Activated naive CD8-positive, alpha-beta T cell treated with anti-CD3 and anti-CD28 coated beads for 36 hours (primary cell): ENCODE measurements around the gene ZFP64. TPM values are rescaled to one million over a fixed set of nuclear protein-coding genes. Genes with fewer than 3 reads are reported as not detected.
A peak's percentile ranks its signal among the peaks of the same experiment; 100 is the strongest.

Experiments
- DNase-seq: peaks from one replicate; pipeline ENCODE4 v3.0.0; 2021
- H3K27ac Mint-ChIP-seq: one replicate; pipeline ENCODE4 v1.8.0; 2022; ENCODE audit warnings: mild to moderate bottlenecking, moderate library complexity, mixed read lengths
- H3K27me3 Mint-ChIP-seq: one replicate; pipeline ENCODE4 v1.8.0; 2022; ENCODE audit warnings: mild to moderate bottlenecking, mixed read lengths
- H3K36me3 Mint-ChIP-seq: one replicate; pipeline ENCODE4 v1.8.0; 2021; ENCODE audit warnings: mild to moderate bottlenecking, mixed read lengths
- H3K4me1 Mint-ChIP-seq: one replicate; pipeline ENCODE4 v1.8.0; 2021; ENCODE audit warnings: mixed read lengths
- H3K4me3 Mint-ChIP-seq: one replicate; pipeline ENCODE4 v1.8.0; 2022; ENCODE audit warnings: mild to moderate bottlenecking, moderate library complexity, mixed read lengths
- H3K9me3 Mint-ChIP-seq: one replicate; pipeline ENCODE4 v1.8.0; 2022; ENCODE audit warnings: mixed read lengths
- total RNA-seq, 2 experiments: library from RNA; stranded (reverse); gene quantifications; one replicate each; pipeline ENCODE4 v1.2.3, GENCODE V29; 2021

Gene ZFP64
- total RNA-seq, 2 experiments from 2014 or later, result 13.1 to 13.5 TPM

- no peak overlapping the region for H3K27ac Mint-ChIP-seq
- no peaks in the 10 kb centered on the region for H3K4me1 Mint-ChIP-seq
- H3K9me3 Mint-ChIP-seq, result no peaks in the 10 kb centered on the region
- no peak overlapping the region for H3K4me3 Mint-ChIP-seq
- H3K36me3 Mint-ChIP-seq, result peaks cover 11% of the 10 kb centered on the region
- no peak for DNase-seq
- no peaks in the 10 kb centered on the region for H3K27me3 Mint-ChIP-seq
Observed at GRCh38 chr20:52118016-52118623, 73.5 kb downstream of the ZFP64 start.

DNA sequence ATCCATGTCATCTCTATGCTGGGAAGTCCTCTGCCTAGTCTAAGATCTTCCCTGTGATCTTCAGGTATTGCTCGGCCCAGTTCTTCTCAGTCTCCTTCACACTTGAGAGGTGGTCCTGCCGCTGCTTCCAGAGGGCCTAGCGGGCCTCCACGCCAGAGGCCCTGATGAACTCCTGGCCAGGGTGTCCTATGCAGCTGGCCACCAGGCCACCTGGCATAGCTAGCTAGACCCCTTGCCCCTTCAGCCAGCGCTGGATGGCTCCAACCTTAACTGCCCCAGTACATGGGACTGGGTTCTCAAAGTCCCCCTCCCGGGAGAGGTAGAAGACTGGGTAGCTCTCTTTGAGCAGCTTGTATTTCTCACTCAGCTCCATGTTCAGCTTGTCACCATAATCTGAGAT, 81.1 kb downstream of the ZFP64 start:
- no peak for DNase-seq
- peaks cover 8% of the 10 kb centered on the region for H3K36me3 Mint-ChIP-seq
- no peaks in the 10 kb centered on the region for H3K4me1 Mint-ChIP-seq
- H3K27me3 Mint-ChIP-seq, result peaks cover 15% of the 10 kb centered on the region
- H3K27ac Mint-ChIP-seq, result no peak overlapping the region
- no peak overlapping the region for H3K4me3 Mint-ChIP-seq
- peaks cover 2% of the 10 kb centered on the region for H3K9me3 Mint-ChIP-seq

DNA sequence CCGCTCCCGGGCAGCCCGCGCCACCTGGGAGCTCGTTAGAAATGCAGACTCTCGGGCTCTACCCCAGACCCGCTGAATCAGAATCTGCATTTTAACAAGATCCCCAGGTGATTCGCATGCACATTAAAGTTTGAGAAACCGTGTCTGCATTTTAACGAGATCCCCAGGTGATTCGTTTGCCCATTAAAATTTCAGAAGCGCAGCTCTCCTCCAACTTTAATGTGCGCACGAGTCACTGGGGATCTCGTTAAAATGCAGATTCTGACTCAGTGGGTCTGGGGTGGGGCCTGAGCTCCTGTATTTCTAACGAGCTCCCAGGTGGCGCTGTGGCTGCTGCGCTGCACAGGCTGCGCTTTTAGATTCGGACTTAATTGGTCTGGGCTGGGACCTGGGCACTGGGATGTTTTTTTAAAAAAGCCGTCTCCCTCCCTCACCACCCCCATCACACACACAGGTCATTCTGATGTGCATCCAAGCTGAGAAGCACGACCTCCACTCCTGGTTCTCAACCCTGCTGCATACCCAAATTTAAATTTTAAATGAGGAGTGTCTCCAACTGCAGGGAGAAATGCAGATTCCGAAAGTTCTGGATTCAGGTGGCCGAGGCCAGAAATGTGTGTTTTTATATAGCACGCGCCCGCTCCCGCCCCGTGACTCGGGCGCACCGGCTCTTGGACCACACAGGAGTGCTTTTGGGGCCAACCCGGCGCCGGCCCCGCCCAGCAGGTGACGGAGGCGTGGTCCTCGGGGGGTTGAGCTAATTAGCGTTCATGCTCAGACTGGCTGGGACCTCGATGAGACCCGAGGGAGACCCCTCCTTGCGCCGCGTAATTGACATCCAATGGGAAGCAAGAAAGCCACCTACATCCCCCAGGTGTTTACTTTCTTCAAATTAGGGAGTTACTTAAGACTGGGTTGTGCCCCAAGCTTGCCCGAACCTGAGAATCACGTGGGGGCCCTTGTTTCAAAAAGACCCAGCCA, 85.8 kb downstream of the ZFP64 start:
- Mint-ChIP-seq H3K36me3 (peaks cover 6% of the 10 kb centered on the region), H3K27ac (no peak overlapping the region), H3K27me3 (peaks cover 41% of the 10 kb centered on the region), H3K9me3 (peaks cover 2% of the 10 kb centered on the region), H3K4me1 (peaks cover 20% of the 10 kb centered on the region), H3K4me3 (peak overlapping the region; percentile 60)
- DNase-seq, result peak; percentile 41

GRCh38 chr20:52104546-52105441, 86.8 kb downstream of the ZFP64 start:
- H3K27ac Mint-ChIP-seq, result peak overlapping the region; percentile 45
- H3K27me3 Mint-ChIP-seq, result peaks cover 41% of the 10 kb centered on the region
- peaks cover 2% of the 10 kb centered on the region for H3K9me3 Mint-ChIP-seq
- H3K36me3 Mint-ChIP-seq, result peaks cover 4% of the 10 kb centered on the region
- peak; percentile 13 for DNase-seq
- peak overlapping the region; percentile 78 for H3K4me3 Mint-ChIP-seq
- H3K4me1 Mint-ChIP-seq, result peaks cover 20% of the 10 kb centered on the region

DNA sequence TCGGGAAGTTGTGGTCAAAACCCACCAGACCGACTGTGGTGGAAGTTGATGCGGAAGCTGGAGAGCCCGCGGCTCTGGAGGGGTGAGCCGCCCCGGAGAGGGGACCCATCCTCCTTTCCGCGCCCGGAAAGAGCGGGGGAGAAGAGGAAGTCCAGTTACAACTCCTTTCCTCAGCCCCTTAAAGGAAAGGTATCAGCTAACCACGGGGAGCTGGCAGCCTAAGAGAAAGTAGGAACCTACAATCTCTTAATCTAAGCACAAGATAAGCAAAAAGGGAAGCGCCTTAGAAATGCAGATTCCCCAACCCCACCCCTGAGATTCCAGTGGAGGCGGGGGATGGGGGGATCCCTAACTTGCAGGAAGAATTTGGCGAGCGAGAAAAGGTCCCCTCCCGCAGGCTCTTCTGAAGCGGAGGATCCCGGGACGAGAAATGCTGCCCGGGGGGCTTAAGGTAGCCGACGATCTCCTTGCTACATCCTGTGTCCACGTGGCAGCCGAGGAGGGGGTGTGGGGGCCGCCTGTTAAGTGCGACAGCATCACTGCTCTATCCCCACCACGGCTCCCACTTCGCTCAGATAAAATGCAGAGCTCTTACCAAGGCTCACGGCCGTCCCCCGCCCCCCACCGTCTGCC, 87.5 kb downstream of the ZFP64 start:
- Mint-ChIP-seq H3K9me3 (peaks cover 2% of the 10 kb centered on the region), H3K4me1 (peaks cover 20% of the 10 kb centered on the region), H3K4me3 (peak overlapping the region; percentile 78), H3K36me3 (peaks cover 4% of the 10 kb centered on the region), H3K27ac (peak overlapping the region; percentile 45), H3K27me3 (peaks cover 41% of the 10 kb centered on the region)
- peak; percentile 20 for DNase-seq

DNA sequence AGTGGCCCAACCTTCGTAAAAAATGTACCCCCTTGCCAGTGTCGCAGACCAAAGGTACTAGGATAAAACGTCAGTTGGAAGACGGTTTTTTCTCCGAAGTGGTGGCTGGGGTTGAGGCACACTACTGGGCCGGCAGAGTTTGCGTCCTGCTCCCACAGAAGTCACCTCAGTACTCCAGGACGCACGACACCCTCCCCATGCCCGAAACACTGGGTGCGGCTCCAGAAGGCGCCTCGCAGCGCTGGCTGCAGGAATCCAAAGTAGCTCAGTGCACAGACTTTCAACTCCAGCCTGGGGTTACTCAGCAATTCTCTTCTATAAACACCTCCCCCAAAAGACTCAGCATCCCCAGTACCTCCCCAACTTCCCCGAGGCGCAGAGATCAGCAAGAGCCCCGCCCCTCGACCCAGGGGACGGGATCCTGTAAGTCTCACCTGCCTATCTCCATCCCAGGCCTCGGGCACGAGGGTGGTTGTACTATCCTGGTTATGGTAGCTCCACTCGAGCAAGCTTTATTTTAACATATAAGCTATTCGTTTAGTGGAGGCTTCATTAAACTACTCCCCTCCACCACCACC, 88.2 kb downstream of the ZFP64 start:
- Mint-ChIP-seq H3K27me3 (peaks cover 41% of the 10 kb centered on the region), H3K36me3 (peaks cover 4% of the 10 kb centered on the region), H3K27ac (peak overlapping the region; percentile 45), H3K4me3 (peak overlapping the region; percentile 78), H3K9me3 (peaks cover 2% of the 10 kb centered on the region), H3K4me1 (peaks cover 20% of the 10 kb centered on the region)
- peak; percentile 35 for DNase-seq

DNA sequence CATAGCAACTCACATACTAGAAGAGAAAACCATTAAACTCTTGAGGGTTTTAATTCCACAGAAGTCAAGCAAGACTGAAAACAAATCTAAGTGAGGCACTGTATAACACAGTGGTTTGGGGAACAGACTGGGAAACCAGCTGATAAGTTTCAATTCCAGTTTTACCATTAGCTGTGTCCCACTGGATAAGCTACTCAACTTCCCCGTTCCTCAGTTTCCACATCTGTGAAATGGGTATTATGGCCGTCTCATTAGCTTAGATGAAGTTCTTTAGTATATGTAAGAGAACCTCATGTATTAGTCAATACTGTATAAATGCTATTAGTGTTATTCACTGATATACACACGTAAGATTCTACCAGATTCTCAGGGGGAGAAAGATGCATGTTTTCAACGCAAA, 89.0 kb downstream of the ZFP64 start:
- H3K36me3 Mint-ChIP-seq, result peaks cover 4% of the 10 kb centered on the region
- H3K27me3 Mint-ChIP-seq, result peaks cover 41% of the 10 kb centered on the region
- no peak overlapping the region for H3K27ac Mint-ChIP-seq
- no peak overlapping the region for H3K4me3 Mint-ChIP-seq
- H3K9me3 Mint-ChIP-seq, result peaks cover 2% of the 10 kb centered on the region
- peaks cover 20% of the 10 kb centered on the region for H3K4me1 Mint-ChIP-seq
- DNase-seq, result no peak

GRCh38 chr20:52102126-52102525, 89.5 kb downstream of the ZFP64 start:
- H3K4me1 Mint-ChIP-seq, result peaks cover 20% of the 10 kb centered on the region
- DNase-seq, result no peak
- no peak overlapping the region for H3K4me3 Mint-ChIP-seq
- H3K36me3 Mint-ChIP-seq, result peaks cover 4% of the 10 kb centered on the region
- H3K27ac Mint-ChIP-seq, result no peak overlapping the region
- peaks cover 2% of the 10 kb centered on the region for H3K9me3 Mint-ChIP-seq
- H3K27me3 Mint-ChIP-seq, result peaks cover 41% of the 10 kb centered on the region
